ENCODE results near the gene PTPRT. TPM values are rescaled to one million over a fixed set of nuclear protein-coding genes. Genes with fewer than 3 reads are reported as not detected.

The PTPRT gene
- polyA plus RNA-seq, 2 of the 4 experiments (the other 2 are of a cell fraction), result not detected

DNA sequence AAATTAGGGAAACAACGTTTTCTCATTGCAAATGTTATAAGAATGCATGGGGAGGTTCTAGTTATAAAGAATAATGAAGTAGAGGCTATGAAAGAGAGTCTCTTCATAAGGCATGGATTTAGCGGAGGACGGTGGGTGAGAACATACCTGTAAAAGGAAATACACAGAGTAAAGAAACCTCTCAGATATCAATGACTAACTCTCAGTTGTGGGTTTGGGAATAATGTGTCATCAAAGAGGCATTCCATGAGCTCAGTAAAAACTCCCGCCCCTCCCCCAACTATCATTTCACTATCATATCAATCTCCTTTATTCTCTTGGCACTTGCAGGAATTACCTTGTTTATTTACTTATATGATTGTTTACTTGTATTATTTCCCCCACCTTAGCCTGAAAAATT lies 695.4 kb downstream of the PTPRT start:
- no peak overlapping the region for H3K4me2 ChIP-seq
- no peak overlapping the region for H3K27ac ChIP-seq
- CTCF ChIA-PET, result no interaction called here
- 35% methylated on average over 4 of the region's 4 CpGs for WGBS (ENCODE audit: missing lambda C conversion rate)
- no peaks in the 10 kb centered on the region for H3K4me1 ChIP-seq
- no peaks in the 10 kb centered on the region for H3K9me3 ChIP-seq
- DNase-seq (ENCODE audit: low read depth in 1 of 2, low spot score in 1 of 2), result no peak
- TF ChIP-seq ATOH8 (CRISPR knock-in tag; IDR thresholded peaks at IDR 0.05; ENCODE audit: low read depth) (no peak), MYC (IDR thresholded peaks at IDR 0.05; ENCODE audit: borderline replicate concordance, low read length) (no peak), CTCF (IDR thresholded peaks at IDR 0.05) (no peak), ZFP36 (IDR thresholded peaks at IDR 0.05; ENCODE audit: borderline replicate concordance, partially characterized antibody) (no peak), ZC3H11A (IDR thresholded peaks at IDR 0.05) (no peak), RFX5 (IDR thresholded peaks at IDR 0.05) (no peak), HOXB13 (CRISPR knock-in tag; IDR thresholded peaks at IDR 0.05; ENCODE audit: low read depth) (no peak), GATA3 (IDR thresholded peaks at IDR 0.05; ENCODE audit: borderline replicate concordance) (no peak), JUNB (IDR thresholded peaks at IDR 0.05) (no peak), CBX8 (IDR thresholded peaks at IDR 0.05) (no peak), KDM1A (IDR thresholded peaks at IDR 0.05; ENCODE audit: low read depth) (no peak), CHD4 (IDR thresholded peaks at IDR 0.05; ENCODE audit: borderline replicate concordance) (no peak), CHD2 (IDR thresholded peaks at IDR 0.05; ENCODE audit: low read length, partially characterized antibody) (no peak), POLR2A (IDR thresholded peaks at IDR 0.05; ENCODE audit: low read length) (no peak)
- POLR2A ChIA-PET, result no interaction called here
- no peak for ATAC-seq
- no peak overlapping the region for H3K4me3 ChIP-seq
- no peak for FAIRE-seq

DNA sequence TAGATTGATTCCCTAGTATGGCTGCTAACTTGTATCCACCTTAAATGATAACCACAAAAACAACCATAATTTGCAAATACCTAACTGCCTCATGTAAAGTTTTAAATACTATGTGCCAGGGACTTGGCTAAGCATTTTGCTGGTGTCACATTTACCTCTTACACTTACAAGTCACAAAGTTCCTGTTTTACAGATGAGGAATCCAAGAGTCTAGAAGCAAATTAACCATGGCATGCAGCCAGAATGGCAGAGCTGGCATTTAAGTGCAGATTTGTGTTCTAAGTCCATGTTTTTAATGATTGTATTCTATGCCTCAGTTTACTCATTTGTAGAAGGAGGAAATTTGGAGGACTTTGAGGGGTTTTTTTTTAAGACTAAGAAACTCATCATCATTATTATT lies 696.7 kb downstream of the PTPRT start:
- FAIRE-seq (no peak), DNase-seq (ENCODE audit: low read depth in 1 of 2, low spot score in 1 of 2) (no peak), ATAC-seq (no peak)
- Histone ChIP-seq H3K27ac (no peak overlapping the region), H3K4me2 (no peak overlapping the region), H3K4me3 (no peak overlapping the region), H3K9me3 (no peaks in the 10 kb centered on the region), H3K4me1 (no peaks in the 10 kb centered on the region)
- CTCF ChIA-PET, result no interaction called here
- POLR2A ChIA-PET, result no interaction called here
- TF ChIP-seq EHMT2 (IDR thresholded peaks at IDR 0.05; ENCODE audit: low read depth) (no peak), HEYL (CRISPR knock-in tag; IDR thresholded peaks at IDR 0.05) (no peak), HES2 (IDR thresholded peaks at IDR 0.05) (no peak), MAX (IDR thresholded peaks at IDR 0.05) (no peak), CEBPB (IDR thresholded peaks at IDR 0.05) (no peak), ESRRA (IDR thresholded peaks at IDR 0.05; ENCODE audit: borderline replicate concordance, low read length) (no peak), ATOH8 (CRISPR knock-in tag; IDR thresholded peaks at IDR 0.05; ENCODE audit: low read depth) (no peak), FOXS1 (CRISPR knock-in tag; IDR thresholded peaks at IDR 0.05) (no peak), ZNF302 (CRISPR knock-in tag; IDR thresholded peaks at IDR 0.05) (no peak), TFCP2L1 (CRISPR knock-in tag; IDR thresholded peaks at IDR 0.05) (no peak)

DNA sequence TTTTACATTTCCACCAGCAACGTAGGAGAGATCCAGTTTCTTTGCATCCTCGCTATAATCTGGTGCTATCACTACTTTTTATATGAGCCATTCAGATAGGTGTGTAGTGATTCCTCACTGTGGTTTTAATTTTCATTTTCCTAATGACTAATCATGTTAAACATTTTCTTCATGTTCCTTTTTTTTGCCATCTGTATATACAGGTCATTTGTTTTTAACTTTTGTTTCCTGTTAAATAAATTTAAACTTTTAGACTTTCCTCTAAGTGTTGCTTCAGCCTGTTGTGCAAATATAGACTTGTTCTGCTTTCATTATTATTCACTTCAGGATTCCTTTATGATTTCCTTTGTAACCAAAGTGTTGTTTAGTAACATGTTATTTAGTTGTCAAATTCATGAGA lies 697.4 kb downstream of the PTPRT start:
- no peak for FAIRE-seq
- CTCF ChIA-PET, result no interaction called here
- WGBS (ENCODE audit: missing lambda C conversion rate), result 1% methylated on average over 2 of the region's 2 CpGs
- Histone ChIP-seq H3K27ac (no peak overlapping the region), H3K4me3 (no peak overlapping the region), H3K9me3 (no peaks in the 10 kb centered on the region), H3K4me2 (no peak overlapping the region), H3K4me1 (no peaks in the 10 kb centered on the region)
- no peak for ATAC-seq
- no peak for DNase-seq (ENCODE audit: low read depth in 1 of 2, low spot score in 1 of 2)
- POLR2A ChIA-PET, result no interaction called here
- TF ChIP-seq MAX (IDR thresholded peaks at IDR 0.05) (no peak), CBX8 (IDR thresholded peaks at IDR 0.05) (no peak), JUNB (IDR thresholded peaks at IDR 0.05) (no peak), ATOH8 (CRISPR knock-in tag; IDR thresholded peaks at IDR 0.05; ENCODE audit: low read depth) (no peak), KDM1A (IDR thresholded peaks at IDR 0.05; ENCODE audit: low read depth) (no peak), MAFK (IDR thresholded peaks at IDR 0.05; ENCODE audit: partially characterized antibody) (no peak), ZNF302 (CRISPR knock-in tag; IDR thresholded peaks at IDR 0.05) (no peak)
- TF ChIP-seq, protein P1, sequence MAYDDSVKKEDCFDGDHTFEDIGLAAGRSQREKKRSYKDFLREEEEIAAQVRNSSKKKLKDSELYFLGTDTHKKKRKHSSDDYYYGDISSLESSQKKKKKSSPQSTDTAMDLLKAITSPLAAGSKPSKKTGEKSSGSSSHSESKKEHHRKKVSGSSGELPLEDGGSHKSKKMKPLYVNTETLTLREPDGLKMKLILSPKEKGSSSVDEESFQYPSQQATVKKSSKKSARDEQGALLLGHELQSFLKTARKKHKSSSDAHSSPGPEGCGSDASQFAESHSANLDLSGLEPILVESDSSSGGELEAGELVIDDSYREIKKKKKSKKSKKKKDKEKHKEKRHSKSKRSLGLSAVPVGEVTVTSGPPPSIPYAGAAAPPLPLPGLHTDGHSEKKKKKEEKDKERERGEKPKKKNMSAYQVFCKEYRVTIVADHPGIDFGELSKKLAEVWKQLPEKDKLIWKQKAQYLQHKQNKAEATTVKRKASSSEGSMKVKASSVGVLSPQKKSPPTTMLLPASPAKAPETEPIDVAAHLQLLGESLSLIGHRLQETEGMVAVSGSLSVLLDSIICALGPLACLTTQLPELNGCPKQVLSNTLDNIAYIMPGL (CRISPR knock-in tag; IDR thresholded peaks at IDR 0.05; ENCODE audit: borderline replicate concordance), result no peak
- TF ChIP-seq, protein P2, sequence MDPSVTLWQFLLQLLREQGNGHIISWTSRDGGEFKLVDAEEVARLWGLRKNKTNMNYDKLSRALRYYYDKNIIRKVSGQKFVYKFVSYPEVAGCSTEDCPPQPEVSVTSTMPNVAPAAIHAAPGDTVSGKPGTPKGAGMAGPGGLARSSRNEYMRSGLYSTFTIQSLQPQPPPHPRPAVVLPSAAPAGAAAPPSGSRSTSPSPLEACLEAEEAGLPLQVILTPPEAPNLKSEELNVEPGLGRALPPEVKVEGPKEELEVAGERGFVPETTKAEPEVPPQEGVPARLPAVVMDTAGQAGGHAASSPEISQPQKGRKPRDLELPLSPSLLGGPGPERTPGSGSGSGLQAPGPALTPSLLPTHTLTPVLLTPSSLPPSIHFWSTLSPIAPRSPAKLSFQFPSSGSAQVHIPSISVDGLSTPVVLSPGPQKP (IDR thresholded peaks at IDR 0.05; ENCODE audit: low read depth, low read length), result no peak

Measured in A549 (cell line).